ENCODE data around the gene HS3ST5. TPM values are rescaled to one million over a fixed set of nuclear protein-coding genes. Genes with fewer than 3 reads are reported as not detected.

The HS3ST5 gene
- total and polyA plus RNA-seq, 2 experiments from 2014 or later = not detected

DNA sequence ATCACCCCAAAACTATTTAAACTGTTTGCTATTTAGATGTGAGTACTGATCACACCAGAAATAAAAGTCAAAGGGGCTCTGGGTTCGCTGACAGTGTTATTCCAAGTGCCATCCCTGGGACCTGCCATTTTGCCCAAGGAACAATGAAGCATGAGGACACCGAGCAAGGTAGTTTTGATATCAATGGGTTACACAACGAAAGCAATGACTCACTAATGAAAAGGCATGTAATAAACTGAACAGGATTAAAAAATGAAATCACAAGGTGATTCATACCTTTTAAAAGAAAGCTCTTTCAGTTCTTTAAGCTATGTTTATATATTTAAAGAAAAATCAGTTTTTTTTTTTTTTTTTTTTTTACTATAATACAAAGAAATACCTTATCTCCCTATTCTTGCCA, 102.0 kb downstream of the HS3ST5 start:
- no peaks in the 10 kb centered on the region for H4K20me1 ChIP-seq (ENCODE audit: insufficient read depth)
- in situ Hi-C loops (cut with MboI) = no loop called here

GRCh38 chr6:114228675-114229074, 114.1 kb downstream of the HS3ST5 start:
- TF ChIP-seq EZH2phosphoT487 (IDR thresholded peaks at IDR 0.05; ENCODE audit: insufficient read depth, low read depth) (no peak), EZH2 (IDR thresholded peaks at IDR 0.05; ENCODE audit: insufficient read depth, poor library complexity, severe bottlenecking) (no peak)
- no peaks in the 10 kb centered on the region for H3K4me1 ChIP-seq (ENCODE audit: insufficient read depth)
- in situ Hi-C loops (cut with MboI) = no loop called here
- H3K9me2 ChIP-seq (ENCODE audit: insufficient read depth) = no peaks in the 10 kb centered on the region
- WGBS, 2 experiments (ENCODE audit: low coverage in 1 of 2, low lambda C conversion rate in 2 of 2, missing lambda C conversion rate in 2 of 2) = 24 to 27% methylated on average over 2 of the region's 2 CpGs
- no peaks in the 10 kb centered on the region for H3K36me3 ChIP-seq (ENCODE audit: low read depth)
- H3K9me3 ChIP-seq (ENCODE audit: low read depth) = no peaks in the 10 kb centered on the region
- no peaks in the 10 kb centered on the region for H3F3A ChIP-seq (ENCODE audit: insufficient read depth)
- H3K4me2 ChIP-seq (ENCODE audit: unreplicated experiment) = no peak overlapping the region
- no peak overlapping the region for H2AFZ ChIP-seq
- H3K79me2 ChIP-seq (ENCODE audit: insufficient read depth) = no peaks in the 10 kb centered on the region
- H3K27ac ChIP-seq = no peak overlapping the region
- H3K9ac ChIP-seq = no peak overlapping the region
- DNase-seq = no peak
- no peak overlapping the region for H3K4me3 ChIP-seq
- H4K20me1 ChIP-seq (ENCODE audit: insufficient read depth) = no peaks in the 10 kb centered on the region
- H3K27me3 ChIP-seq (replicated peaks; ENCODE audit: insufficient read depth) = no peaks in the 10 kb centered on the region

More for the DNA sequence above, 102.0 kb downstream of the HS3ST5 start:
- no peak for DNase-seq
- Histone ChIP-seq H3K9me3 (ENCODE audit: low read depth) (no peaks in the 10 kb centered on the region), H3F3A (ENCODE audit: insufficient read depth) (no peaks in the 10 kb centered on the region), H3K9ac (no peak overlapping the region), H3K79me2 (ENCODE audit: insufficient read depth) (no peaks in the 10 kb centered on the region), H3K27me3 (replicated peaks; ENCODE audit: insufficient read depth) (no peaks in the 10 kb centered on the region), H3K36me3 (ENCODE audit: low read depth) (no peaks in the 10 kb centered on the region), H3K4me1 (ENCODE audit: insufficient read depth) (no peaks in the 10 kb centered on the region), H3K4me3 (no peak overlapping the region), H2AFZ (no peak overlapping the region), H3K4me2 (ENCODE audit: unreplicated experiment) (no peak overlapping the region), H3K27ac (no peak overlapping the region), H3K9me2 (ENCODE audit: insufficient read depth) (no peaks in the 10 kb centered on the region)
- no peak for TF ChIP-seq EZH2phosphoT487 (IDR thresholded peaks at IDR 0.05; ENCODE audit: insufficient read depth, low read depth)
- TF ChIP-seq EZH2 (IDR thresholded peaks at IDR 0.05; ENCODE audit: insufficient read depth, poor library complexity, severe bottlenecking) = no peak
- WGBS, 2 experiments (ENCODE audit: low coverage in 1 of 2, low lambda C conversion rate in 2 of 2, missing lambda C conversion rate in 2 of 2) = 54 to 55% methylated on average over 3 of the region's 3 CpGs

DNA sequence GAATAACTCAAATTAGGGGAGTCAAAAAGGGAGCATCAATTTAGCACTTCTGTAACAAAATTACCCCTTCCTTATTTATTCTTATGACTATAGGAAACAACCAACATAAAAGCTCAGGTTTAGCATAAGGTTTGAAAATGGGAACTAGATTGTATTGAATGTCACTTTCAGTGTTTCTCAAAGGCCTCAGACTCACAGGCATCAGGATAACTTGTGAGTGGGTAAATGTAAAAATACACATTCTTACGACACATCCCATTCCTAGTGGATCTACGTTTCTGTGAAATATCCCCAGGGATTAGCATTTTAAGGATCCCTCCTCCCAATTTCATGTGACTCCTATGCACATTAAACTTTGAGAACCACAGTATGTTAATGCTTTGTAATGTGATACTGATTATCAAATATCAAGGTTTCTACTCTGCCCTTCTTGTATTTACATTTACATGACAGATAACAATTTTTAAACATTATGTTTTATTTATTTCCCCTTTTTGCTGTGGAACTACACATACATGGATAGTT, 114.8 kb downstream of the HS3ST5 start:
- Histone ChIP-seq H3K4me2 (ENCODE audit: unreplicated experiment) (no peak overlapping the region), H4K20me1 (ENCODE audit: insufficient read depth) (no peaks in the 10 kb centered on the region), H3K27me3 (replicated peaks; ENCODE audit: insufficient read depth) (no peaks in the 10 kb centered on the region), H2AFZ (no peak overlapping the region), H3K9me2 (ENCODE audit: insufficient read depth) (no peaks in the 10 kb centered on the region), H3K4me1 (ENCODE audit: insufficient read depth) (no peaks in the 10 kb centered on the region), H3K27ac (no peak overlapping the region), H3K9me3 (ENCODE audit: low read depth) (no peaks in the 10 kb centered on the region), H3K79me2 (ENCODE audit: insufficient read depth) (no peaks in the 10 kb centered on the region), H3K9ac (no peak overlapping the region), H3F3A (ENCODE audit: insufficient read depth) (no peaks in the 10 kb centered on the region), H3K4me3 (no peak overlapping the region), H3K36me3 (ENCODE audit: low read depth) (no peaks in the 10 kb centered on the region)
- WGBS, 2 experiments (ENCODE audit: low coverage in 1 of 2, low lambda C conversion rate in 2 of 2, missing lambda C conversion rate in 2 of 2) = 37 to 46% methylated on average over 2 of the region's 2 CpGs
- in situ Hi-C loops (cut with MboI) = no loop called here
- TF ChIP-seq EZH2phosphoT487 (IDR thresholded peaks at IDR 0.05; ENCODE audit: insufficient read depth, low read depth) = no peak
- no peak for TF ChIP-seq EZH2 (IDR thresholded peaks at IDR 0.05; ENCODE audit: insufficient read depth, poor library complexity, severe bottlenecking)
- no peak for DNase-seq

DNA sequence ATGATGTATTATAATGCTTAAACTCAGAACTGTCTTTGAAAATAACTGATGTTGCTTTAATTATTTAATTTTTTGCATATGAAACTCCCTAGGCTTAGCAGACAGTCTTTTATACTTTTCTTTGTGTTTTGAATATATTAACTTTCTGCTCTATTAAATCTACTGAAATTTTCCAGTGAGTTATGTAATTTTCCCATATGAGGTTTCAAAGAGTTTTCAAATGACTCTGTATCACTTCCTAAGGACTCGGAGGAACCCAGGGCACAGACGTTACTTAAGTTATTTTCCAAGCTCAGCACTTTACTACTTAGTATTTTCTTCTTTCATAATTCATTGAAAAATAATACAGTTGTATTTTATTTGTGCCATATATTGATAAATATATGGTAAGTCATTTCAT, 122.6 kb downstream of the HS3ST5 start:
- no peak overlapping the region for H2AFZ ChIP-seq
- H3K79me2 ChIP-seq (ENCODE audit: insufficient read depth) = no peaks in the 10 kb centered on the region
- no peaks in the 10 kb centered on the region for H3K4me1 ChIP-seq (ENCODE audit: insufficient read depth)
- H3K36me3 ChIP-seq (ENCODE audit: low read depth) = no peaks in the 10 kb centered on the region
- H4K20me1 ChIP-seq (ENCODE audit: insufficient read depth) = no peaks in the 10 kb centered on the region
- H3K9me2 ChIP-seq (ENCODE audit: insufficient read depth) = no peaks in the 10 kb centered on the region; the same call in 1 of the 2 replicates
- in situ Hi-C loops (cut with MboI) = no loop called here
- 62 to 74% methylated on average over 2 of the region's 2 CpGs for WGBS, 2 experiments (ENCODE audit: low coverage in 1 of 2, low lambda C conversion rate in 2 of 2, missing lambda C conversion rate in 2 of 2)
- H3K9me3 ChIP-seq (ENCODE audit: low read depth) = no peaks in the 10 kb centered on the region
- H3F3A ChIP-seq (ENCODE audit: insufficient read depth) = no peaks in the 10 kb centered on the region
- no peak overlapping the region for H3K4me2 ChIP-seq (ENCODE audit: unreplicated experiment)
- no peaks in the 10 kb centered on the region for H3K27me3 ChIP-seq (replicated peaks; ENCODE audit: insufficient read depth)
- no peak for TF ChIP-seq EZH2 (IDR thresholded peaks at IDR 0.05; ENCODE audit: insufficient read depth, poor library complexity, severe bottlenecking)
- no peak for TF ChIP-seq EZH2phosphoT487 (IDR thresholded peaks at IDR 0.05; ENCODE audit: insufficient read depth, low read depth)
- H3K9ac ChIP-seq = no peak overlapping the region
- H3K27ac ChIP-seq = no peak overlapping the region
- H3K4me3 ChIP-seq = no peak overlapping the region
- DNase-seq = no peak

Measured in GM23248 (cell line).